ENCODE data around the gene PRDM16. TPM values are rescaled to one million over a fixed set of nuclear protein-coding genes. Genes with fewer than 3 reads are reported as not detected.

The PRDM16 gene
- total RNA-seq, 4 donors from 2014 or later, result 0.26 to 7.7 (median 0.35) TPM; not detected in 1

GRCh38 chr1:3156936-3157335 is 87.9 kb downstream of the PRDM16 start:
- Histone ChIP-seq H3K9me3 (no peaks in the 10 kb centered on the region), H3K27ac (no peak overlapping the region), H3K27me3 (no peaks in the 10 kb centered on the region), H3K4me3 (no peak overlapping the region), H3K4me1 (no peaks in the 10 kb centered on the region), H3K36me3 (no peaks in the 10 kb centered on the region)
- no peak for DNase-seq
- intact Hi-C loops (cut with DNase I; ENCODE audit: low total_unique reads), result no loop called here
- TF ChIP-seq POLR2A (IDR thresholded peaks at IDR 0.05) (no peak), CTCF (IDR thresholded peaks at IDR 0.05) (no peak)

DNA sequence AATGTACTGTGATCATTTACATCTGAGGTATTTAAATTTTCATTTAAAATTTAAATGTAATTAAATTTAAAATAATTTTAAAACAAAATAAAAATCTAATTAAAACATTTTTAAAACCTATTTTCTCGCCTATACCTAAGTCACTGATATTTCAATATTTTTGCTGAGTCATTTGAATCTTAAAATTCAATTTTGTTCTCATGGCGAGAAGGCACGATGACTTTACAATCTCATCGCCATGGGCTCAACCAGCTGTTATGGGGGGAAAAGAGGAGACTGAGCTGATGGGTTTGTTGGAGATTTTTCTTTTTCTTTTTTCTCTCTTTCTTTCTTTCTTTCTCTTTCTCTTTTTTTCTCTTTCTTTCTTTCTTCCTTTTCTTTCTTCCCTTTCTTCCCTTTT is 89.3 kb downstream of the PRDM16 start:
- no peaks in the 10 kb centered on the region for H3K36me3 ChIP-seq
- no peaks in the 10 kb centered on the region for H3K4me1 ChIP-seq
- H3K9me3 ChIP-seq, result no peaks in the 10 kb centered on the region
- intact Hi-C loops (cut with DNase I; ENCODE audit: low total_unique reads), result no loop called here
- no peak overlapping the region for H3K4me3 ChIP-seq
- no peak overlapping the region for H3K27ac ChIP-seq
- no peaks in the 10 kb centered on the region for H3K27me3 ChIP-seq
- TF ChIP-seq CTCF (IDR thresholded peaks at IDR 0.05) (no peak), POLR2A (IDR thresholded peaks at IDR 0.05) (no peak)
- no peak for DNase-seq

GRCh38 chr1:3159121-3159520 is 90.1 kb downstream of the PRDM16 start:
- Histone ChIP-seq H3K27ac (no peak overlapping the region), H3K27me3 (no peaks in the 10 kb centered on the region)

DNA sequence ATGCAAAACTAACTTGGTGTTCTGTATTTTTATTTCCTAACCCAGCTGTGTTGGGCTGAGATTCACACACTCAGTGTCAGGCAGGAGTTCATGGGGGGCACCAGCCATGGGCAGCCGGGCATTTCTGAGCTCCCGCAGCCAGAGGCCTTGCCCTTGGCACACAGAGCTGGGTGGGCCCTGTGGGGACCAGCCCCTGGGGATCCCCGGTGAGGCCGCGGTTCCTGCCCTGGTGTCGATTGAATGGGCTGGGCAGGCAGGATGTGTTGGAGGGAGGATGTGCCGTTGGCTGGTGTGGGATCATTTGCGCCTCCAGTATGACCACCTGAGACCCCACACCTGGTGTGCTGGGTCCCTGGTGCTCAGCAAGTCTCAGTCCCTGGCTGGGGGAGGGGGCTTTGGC is 91.0 kb downstream of the PRDM16 start:
- no peaks in the 10 kb centered on the region for H3K4me1 ChIP-seq
- H3K36me3 ChIP-seq, result no peaks in the 10 kb centered on the region
- no peak for TF ChIP-seq POLR2A (IDR thresholded peaks at IDR 0.05)
- TF ChIP-seq CTCF (IDR thresholded peaks at IDR 0.05), result no peak
- DNase-seq, result no peak
- no peaks in the 10 kb centered on the region for H3K9me3 ChIP-seq
- no peaks in the 10 kb centered on the region for H3K27me3 ChIP-seq
- intact Hi-C loops (cut with DNase I; ENCODE audit: low total_unique reads), result no loop called here
- H3K4me3 ChIP-seq, result no peak overlapping the region
- no peak overlapping the region for H3K27ac ChIP-seq

More at GRCh38 chr1:3159121-3159520, 90.1 kb downstream of the PRDM16 start:
- TF ChIP-seq POLR2A (IDR thresholded peaks at IDR 0.05), result no peak
- Histone ChIP-seq H3K9me3 (no peaks in the 10 kb centered on the region), H3K36me3 (no peaks in the 10 kb centered on the region), H3K4me1 (no peaks in the 10 kb centered on the region), H3K4me3 (no peak overlapping the region)
- DNase-seq, result no peak
- intact Hi-C loops (cut with DNase I; ENCODE audit: low total_unique reads), result no loop called here

DNA sequence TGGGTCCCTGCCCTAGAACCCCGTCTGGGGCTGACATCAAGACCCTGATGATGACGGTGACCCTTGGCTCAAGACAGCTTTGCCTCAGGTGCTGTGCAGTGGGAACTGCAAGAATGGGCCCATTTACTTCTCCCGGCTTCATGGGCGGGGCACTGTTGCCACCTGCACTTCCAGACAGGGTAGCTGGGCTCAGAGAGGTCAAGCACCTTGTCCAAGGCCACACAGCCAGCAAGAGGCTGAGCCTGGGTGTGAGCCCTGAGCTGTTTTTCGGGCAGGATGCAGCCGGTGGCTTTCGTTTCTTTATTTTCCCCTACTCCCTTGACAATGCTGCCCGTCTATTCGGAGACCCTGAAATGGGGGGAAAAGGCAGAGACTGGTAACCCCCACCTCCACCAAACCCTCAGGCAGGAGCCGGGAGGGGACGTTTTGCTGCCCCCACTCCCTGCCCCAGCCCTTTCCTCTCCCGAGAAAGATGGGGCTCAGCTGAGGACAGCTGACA is 91.7 kb downstream of the PRDM16 start:
- TF ChIP-seq POLR2A (IDR thresholded peaks at IDR 0.05) (no peak), CTCF (IDR thresholded peaks at IDR 0.05) (no peak)
- Histone ChIP-seq H3K4me1 (no peaks in the 10 kb centered on the region), H3K27me3 (no peaks in the 10 kb centered on the region), H3K4me3 (no peak overlapping the region), H3K27ac (no peak overlapping the region), H3K9me3 (no peaks in the 10 kb centered on the region), H3K36me3 (no peaks in the 10 kb centered on the region)
- intact Hi-C loops (cut with DNase I; ENCODE audit: low total_unique reads), result no loop called here
- no peak for DNase-seq

Data from uterus (tissue), 4 donors.